ENCODE data around the gene FBF1.
"Not testable (repeated sequence)": the region's sequence is repeated elsewhere in the genome, so short reads cannot be mapped to it uniquely, and the experiment has no call there.

The FBF1 gene, protein sequence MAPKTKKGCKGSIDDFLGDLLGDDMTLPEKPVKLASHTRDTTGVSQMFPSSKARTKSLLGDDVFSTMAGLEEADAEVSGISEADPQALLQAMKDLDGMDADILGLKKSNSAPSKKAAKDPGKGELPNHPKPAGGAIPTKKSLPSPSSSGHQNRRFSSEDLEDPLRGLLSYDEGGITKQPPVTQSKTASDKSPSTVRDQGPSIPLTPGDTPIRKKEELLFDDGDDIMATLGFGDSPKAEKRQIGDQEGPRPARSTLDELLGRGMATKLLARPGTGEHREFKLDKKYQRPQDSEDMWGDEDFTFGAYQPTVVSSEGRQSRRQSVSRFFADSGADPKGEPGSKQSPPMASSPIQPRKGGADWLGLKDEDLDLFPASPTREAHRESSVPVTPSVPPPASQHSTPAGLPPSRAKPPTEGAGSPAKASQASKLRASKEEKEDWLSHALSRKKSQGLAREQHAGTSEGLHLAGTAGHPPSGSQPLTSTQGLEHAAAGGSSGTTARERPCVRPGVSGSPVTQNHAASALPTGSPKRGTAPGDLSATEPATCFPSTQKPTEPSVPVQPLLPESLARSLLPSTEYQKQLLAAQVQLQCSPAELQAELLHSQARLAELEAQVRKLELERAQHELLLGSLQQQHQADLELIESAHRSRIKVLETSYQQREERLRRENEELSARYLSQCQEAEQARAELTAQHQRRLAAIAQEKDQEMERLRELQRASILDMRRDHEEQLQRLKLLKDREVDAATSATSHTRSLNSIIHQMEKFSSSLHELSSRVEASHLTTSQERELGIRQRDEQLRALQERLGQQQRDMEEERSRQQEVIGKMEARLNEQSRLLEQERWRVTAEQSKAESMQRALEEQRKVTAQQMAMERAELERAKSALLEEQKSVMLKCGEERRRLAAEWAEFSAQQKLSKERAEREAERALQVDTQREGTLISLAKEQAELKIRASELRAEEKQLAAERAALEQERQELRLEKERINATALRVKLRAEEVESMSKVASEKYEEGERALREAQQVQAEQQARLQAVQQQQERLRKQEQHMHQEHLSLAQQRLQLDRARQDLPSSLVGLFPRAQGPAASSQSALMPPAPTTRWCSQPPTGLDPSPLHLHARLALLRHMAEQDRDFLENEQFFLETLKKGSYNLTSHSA

DNA sequence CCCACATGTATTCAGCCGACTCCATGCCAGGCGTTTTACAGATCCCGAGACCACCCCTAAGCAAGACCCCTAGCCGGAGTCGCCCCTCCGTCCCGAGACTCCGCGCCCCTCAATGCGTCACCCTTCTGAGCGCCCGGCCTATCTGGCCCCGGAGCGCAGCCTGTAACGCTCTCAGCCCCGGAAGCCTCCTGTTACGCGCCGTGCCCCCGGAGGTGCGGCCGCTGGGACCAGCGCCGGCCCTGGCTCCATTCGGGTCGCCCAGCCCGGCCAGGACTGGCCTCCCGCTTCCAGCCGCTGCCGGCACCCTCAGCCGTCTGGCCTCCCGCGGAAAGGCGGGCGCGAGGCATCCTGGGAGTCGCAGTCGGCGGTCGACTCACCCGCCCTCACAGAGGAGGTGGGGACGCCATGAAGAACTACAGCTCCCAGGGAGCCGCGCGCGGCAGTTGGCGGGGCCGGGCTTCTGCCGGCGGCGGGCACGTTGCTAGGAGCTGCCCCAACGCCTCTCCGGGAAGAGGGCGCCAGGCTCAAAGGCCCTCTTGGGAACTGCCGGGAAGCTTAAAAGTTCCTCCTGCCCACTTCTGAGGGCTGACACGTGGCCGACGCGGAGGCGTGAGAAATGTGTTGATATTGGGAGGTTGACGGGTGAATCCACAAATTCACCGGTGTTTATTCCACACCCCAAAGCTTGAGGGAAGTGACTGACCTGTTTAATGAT, at the start of gene FBF1:
TSS of gene FBF1 (minus strand) at position 316 of the 715 bp plus-strand sequence. CDS start 2,893 bp downstream, outside the sequence.
- DNase-seq, result peak; percentile 98

DNA sequence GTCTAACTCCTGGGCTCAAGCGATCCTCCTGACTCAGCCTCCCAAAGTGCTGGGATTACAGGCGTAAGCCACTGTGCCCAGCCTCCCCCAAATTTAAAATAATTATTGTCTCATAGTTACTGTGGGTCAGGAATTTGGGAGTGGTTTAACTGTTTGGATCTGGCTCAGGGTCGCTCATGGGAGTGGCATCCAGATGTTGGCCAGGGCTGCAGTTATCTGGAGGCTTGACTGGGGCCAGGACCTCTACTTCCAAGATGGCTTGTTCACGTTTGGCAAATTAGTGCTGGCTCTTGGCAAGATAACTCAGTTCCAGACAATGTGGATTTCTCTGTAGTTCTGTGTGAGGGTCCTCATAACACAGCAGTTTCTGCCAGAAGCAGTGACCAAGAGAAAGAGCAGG, 46.2 kb upstream of the FBF1 start:
- DNase-seq, result no peak

- no peak for DNase-seq
Measured at GRCh38 chr17:75985986-75986385, 45.1 kb upstream of the FBF1 start.

DNA sequence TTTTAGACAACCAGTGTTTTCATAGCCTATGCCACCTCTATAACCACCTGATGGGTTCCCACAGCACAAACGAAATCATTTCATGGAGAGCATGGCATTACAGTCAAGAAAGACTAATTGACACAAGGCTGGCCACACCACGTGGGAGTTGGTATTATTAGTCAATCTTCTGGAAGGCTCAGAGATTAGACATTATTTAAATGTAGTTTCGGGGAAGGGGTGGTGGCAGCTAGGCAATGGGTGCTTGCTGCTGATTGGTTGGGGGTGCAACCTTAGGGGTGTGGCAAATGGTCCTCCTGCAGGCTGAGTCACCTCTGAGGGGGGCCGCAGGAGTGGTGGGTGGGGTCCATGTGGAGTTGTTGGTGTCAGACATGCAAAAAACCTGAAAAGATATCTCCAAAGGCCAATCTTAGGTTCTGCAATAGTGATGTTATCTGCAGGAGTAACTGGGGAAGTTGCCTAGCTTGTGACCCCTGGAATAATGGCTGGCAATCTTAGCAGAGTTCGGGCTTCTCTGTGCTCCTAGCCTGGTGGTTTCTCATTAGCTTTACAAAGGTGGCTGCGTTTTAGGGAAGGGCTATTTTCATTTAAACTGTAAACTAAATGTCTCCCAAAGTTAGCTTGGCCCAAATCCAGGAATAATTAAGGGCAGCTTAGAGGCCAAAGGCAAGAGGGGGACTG, 42.8 kb upstream of the FBF1 start:
- peak; percentile 72 for DNase-seq

DNA sequence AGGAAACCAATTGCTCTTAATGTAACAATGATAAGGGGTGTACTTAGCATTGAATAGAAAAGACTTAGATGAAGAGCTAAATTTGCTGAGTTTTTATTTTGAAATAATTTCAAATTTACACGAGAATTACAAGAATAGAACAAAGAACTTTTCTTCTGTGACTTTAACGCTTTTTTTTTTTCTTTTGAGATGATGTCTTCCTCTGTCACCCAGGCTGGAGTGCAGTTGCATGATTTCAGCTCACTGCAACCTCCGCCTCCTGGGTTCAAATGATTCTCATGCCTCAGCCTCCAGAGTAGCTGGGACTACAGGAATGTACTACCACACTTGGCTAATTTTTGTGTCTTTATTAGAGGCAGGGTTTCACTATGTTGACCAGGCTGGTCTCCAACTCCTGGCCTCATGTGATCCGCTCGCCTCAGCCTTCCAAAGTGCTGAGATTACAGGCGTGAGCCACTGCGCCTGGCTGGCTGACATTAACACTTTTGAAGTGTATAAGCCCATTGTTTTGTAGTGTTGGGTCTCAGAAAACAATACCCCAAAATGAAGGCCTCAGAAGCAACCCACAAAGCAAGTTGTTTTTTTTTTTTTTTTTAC, 40.3 kb upstream of the FBF1 start:
- no peak for DNase-seq

- DNase-seq, result peak; percentile 32
Measured at GRCh38 chr17:75980188-75981018, 39.6 kb upstream of the FBF1 start.

- no peak for DNase-seq
Measured at GRCh38 chr17:75979705-75980187, 38.9 kb upstream of the FBF1 start.

DNA sequence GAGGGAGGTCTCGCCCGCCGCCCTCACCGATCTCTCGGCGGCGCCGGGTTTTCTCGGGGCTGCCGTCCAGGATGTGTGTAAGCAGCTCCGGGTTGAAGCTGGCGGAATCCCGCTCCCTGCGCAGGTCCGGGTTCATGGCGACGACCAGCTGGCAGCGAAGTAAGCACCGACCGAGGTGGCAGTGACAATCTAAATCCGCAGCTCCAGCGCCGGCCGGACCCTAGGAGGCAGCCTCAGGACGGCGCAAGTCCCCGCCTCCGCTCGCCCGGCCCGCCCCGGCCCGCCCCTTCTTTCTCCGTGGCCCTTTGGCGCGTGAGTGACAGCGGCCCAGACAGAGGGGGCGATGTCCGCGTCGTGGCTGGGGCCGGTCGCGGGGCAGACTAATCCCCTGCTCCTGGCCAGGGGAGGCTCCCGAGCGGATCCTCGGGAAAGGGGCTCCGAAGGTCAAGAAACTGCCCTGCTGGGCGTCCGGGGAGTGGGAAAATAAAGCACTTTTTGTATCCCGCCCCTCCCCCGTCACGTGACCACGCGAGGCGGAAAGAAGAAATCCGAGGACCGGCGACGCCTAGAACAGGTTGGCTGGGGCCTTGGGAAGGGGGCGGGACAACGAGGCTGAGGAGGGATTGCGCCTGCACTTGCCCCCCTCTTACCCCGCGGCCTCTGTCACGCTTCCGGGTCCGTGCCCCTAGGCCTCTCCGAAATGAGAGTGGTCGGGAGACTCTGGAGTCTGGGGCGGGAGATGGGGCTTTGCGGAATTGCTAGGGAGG, 38.3 kb upstream of the FBF1 start, which contains the start of the genes ACOX1 and TEN1:
TSS of gene ACOX1 (minus strand) at position 229 of the 767 bp plus-strand sequence. CDS start at position 136, 93 bp downstream.
TSS of gene TEN1 (plus strand) at position 303 of the 767 bp plus-strand sequence. CDS start 6,953 bp downstream, outside the sequence.
- DNase-seq, result peak; percentile 99

- DNase-seq, result no peak
Measured at GRCh38 chr17:75976175-75976848, 35.5 kb upstream of the FBF1 start.

- DNase-seq, result no peak
Measured at GRCh38 chr17:75975757-75976174, 34.9 kb upstream of the FBF1 start.

DNA sequence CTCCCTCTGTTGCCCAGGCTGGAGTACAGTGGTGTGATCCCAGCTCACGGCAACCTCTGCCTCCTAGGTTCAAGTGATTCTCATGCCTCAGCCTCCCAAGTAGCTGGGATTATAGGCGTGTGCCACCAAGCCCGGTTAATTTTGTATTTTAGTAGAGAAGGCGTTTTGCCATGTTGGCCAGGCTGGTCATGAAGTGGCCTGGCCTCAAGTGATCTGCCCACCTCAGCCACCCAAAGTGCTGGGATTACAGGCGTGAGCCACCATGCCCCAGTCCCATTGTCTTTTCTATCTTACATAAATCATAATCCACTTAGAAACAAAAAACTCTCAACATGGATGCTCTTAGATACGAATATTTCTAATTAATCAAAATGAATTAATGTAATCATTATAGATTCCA, 34.3 kb upstream of the FBF1 start:
- not testable (repeated sequence) for DNase-seq

DNA sequence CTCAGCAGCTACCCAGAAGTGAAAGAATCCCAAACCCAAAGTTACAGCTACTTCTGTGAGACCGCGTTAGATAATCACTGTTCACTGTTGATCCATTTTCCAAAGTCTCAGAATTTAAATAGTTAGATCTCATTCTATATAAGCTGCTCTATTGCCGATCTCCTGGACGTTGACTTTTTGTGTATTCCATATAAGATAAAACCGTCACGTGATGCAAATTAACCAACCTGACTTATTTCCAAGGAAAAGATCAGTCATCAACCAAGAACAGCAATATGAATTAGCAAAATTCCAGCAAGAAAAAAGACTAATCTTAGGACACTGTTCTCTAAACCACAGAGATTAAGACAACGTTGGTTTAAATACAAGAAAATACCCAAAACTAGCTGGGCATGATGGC, 29.8 kb upstream of the FBF1 start:
- DNase-seq, result no peak

DNA sequence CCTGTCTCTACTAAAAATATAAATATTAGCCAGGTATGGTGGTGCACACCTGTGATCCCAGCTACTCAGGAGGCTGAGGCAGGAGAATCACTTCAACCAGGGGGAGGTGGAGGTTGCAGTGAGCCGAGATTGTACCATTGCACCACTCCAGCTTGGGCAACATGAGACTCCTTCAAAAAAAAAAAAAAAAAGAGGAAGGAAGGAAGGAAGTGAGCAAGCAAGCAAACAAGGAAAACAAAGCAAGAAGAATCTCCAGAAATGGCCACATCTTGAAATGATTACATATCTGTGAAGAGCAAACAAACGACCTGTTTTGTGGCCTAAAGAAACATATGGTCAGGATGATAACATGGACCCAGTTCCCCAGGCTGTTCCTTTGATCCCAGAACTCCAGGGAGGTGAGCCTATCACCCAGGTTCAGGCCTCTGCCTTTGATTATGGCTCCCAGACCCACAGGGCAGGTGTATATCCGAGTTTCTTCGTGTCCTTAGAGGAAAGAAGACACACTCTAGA, 29.2 kb upstream of the FBF1 start:
- no peak for DNase-seq

GRCh38 chr17:75969044-75969443, 28.2 kb upstream of the FBF1 start:
- DNase-seq, result not testable (repeated sequence)

GRCh38 chr17:75965468-75965867, 24.6 kb upstream of the FBF1 start:
- no peak for DNase-seq

DNA sequence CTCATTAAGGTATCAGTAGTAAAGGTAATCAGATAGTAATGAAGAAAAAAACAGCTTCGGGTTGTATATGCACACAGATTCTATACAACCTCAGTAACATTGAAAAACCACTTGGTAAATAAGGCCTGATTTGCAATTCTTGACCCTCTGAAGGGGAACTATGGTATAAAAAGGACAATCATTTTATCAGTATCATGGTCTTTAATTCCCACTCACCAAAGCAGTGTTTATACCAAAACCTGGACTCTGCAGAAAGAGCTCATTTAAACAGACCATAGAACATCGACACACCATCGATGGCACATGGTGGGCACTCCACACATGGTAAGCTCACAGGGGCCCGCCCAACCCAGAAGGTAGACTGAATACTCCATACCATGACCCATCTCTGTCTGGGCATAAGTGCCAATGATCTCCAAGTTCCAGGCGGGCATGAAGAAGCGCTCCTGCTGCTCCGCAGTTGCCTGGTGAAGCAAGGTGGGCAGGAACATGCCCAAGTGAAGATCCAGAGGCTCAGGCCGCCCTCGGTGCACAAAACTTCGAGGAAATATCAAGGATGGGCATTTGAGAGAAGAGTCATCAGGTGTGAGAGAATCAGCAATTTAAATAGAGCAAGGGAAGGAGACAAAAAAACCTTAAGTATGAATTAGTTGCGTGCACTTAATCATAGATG, 19.1 kb upstream of the FBF1 start:
- DNase-seq, result no peak

GRCh38 chr17:75959051-75959838, 18.4 kb upstream of the FBF1 start:
- DNase-seq, result no peak

Data from NCI-H82 (cell line).